CD14-positive monocyte (primary cell): ENCODE results near the gene TOMM22. TPM values are rescaled to one million over a fixed set of nuclear protein-coding genes. Genes with fewer than 3 reads are reported as not detected.

Experiments used
- DNase-seq, 3 donors: peaks; one replicate each; pipeline ENCODE4 v3.0.0-alpha.2; 2011 to 2022
- H2AFZ ChIP-seq: 2 replicates; pipeline ENCODE4 v1.6.0; 2012; ENCODE audit warnings: mild to moderate bottlenecking, low read depth, low read length, inconsistent platforms; ENCODE audit not compliant: insufficient read depth, poor library complexity, severe bottlenecking
- H3K27ac ChIP-seq, 2 donors: 1 replicate in 1 of 2; 2 replicates in 1 of 2; pipeline ENCODE4 v1.5.1; 2012 to 2013; ENCODE audit warnings: low read length in 2 of 2, control low read depth in 1 of 2, inconsistent platforms in 1 of 2, low read depth in 1 of 2, mild to moderate bottlenecking in 1 of 2
- H3K27me3 ChIP-seq, 2 donors: one replicate each; pipeline versions ENCODE4 v1.6.0 to v1.6.1; 2011 to 2013; ENCODE audit warnings: low read length in 2 of 2; ENCODE audit not compliant: control insufficient read depth in 2 of 2, insufficient read depth in 2 of 2
- H3K36me3 ChIP-seq, 2 donors: replicated peaks in 1 of 2; 1 replicate in 1 of 2; 2 replicates in 1 of 2; pipeline versions ENCODE4 v1.5.1 to v1.6.1; 2012 to 2013; ENCODE audit warnings: low read length in 2 of 2, control low read depth in 1 of 2, inconsistent platforms in 1 of 2, mild to moderate bottlenecking in 1 of 2; ENCODE audit not compliant: insufficient read depth in 2 of 2, control insufficient read depth in 1 of 2
- H3K4me1 ChIP-seq, 2 donors: 1 replicate in 1 of 2; 2 replicates in 1 of 2; pipeline versions ENCODE4 v1.5.1 to v1.6.1; 2012 to 2013; ENCODE audit warnings: low read length in 2 of 2, control low read depth in 1 of 2, inconsistent platforms in 1 of 2, mild to moderate bottlenecking in 1 of 2, moderate library complexity in 1 of 2; ENCODE audit not compliant: insufficient read depth in 2 of 2, control insufficient read depth in 1 of 2
- H3K4me2 ChIP-seq: replicated peaks from 2 replicates; pipeline ENCODE3; 2012; ENCODE audit warnings: low read length, moderate library complexity, mild to moderate bottlenecking; ENCODE audit not compliant: poor library complexity, severe bottlenecking; ENCODE audit errors: extremely low read depth
- H3K4me3 ChIP-seq, 3 experiments: fragments of 200-600 bp in 1 of 3; sonication (generic) in 1 of 3; replicated peaks in 1 of 3; 1 replicate in 2 of 3; 2 replicates in 1 of 3; pipeline ENCODE4 v1.5.1; 2011 to 2013; ENCODE audit warnings: low read length in 3 of 3, mild to moderate bottlenecking in 3 of 3, control low read depth in 2 of 3, low read depth in 2 of 3, inconsistent platforms in 1 of 3, moderate library complexity in 1 of 3
- H3K79me2 ChIP-seq: 2 replicates; pipeline ENCODE4 v1.6.0; 2012; ENCODE audit warnings: mild to moderate bottlenecking, control low read depth, inconsistent platforms, low read length, moderate library complexity; ENCODE audit not compliant: insufficient read depth
- H3K9ac ChIP-seq: 2 replicates; pipeline ENCODE4 v1.6.0; 2017; ENCODE audit warnings: low read length, mild to moderate bottlenecking; ENCODE audit not compliant: insufficient read depth, poor library complexity, severe bottlenecking
- H3K9me3 ChIP-seq, 2 donors: replicated peaks in 1 of 2; 1 replicate in 1 of 2; 2 replicates in 1 of 2; pipeline versions ENCODE4 v1.5.1 to v1.6.1; 2012 to 2013; ENCODE audit warnings: low read length in 2 of 2, control low read depth in 1 of 2; ENCODE audit not compliant: control insufficient read depth in 1 of 2, insufficient read depth in 1 of 2
- H4K20me1 ChIP-seq: 2 replicates; pipeline ENCODE4 v1.6.0; 2012; ENCODE audit warnings: mild to moderate bottlenecking, low read length, control low read depth, moderate library complexity; ENCODE audit not compliant: insufficient read depth
- H3K27ac Mint-ChIP-seq, 7 donors: one replicate each; pipeline ENCODE4 v1.8.0; 2020; ENCODE audit warnings: mild to moderate bottlenecking in 7 of 7, mixed read lengths in 7 of 7, moderate library complexity in 6 of 7, inconsistent platforms in 2 of 7
- H3K27me3 Mint-ChIP-seq, 3 donors: one replicate each; pipeline ENCODE4 v1.8.0; 2021 to 2022; ENCODE audit warnings: low read depth in 3 of 3, mild to moderate bottlenecking in 3 of 3, mixed read lengths in 3 of 3, moderate library complexity in 3 of 3, inconsistent platforms in 1 of 3
- H3K36me3 Mint-ChIP-seq, 2 donors: one replicate each; pipeline ENCODE4 v1.8.0; 2020; ENCODE audit warnings: mixed read lengths in 2 of 2, inconsistent platforms in 1 of 2, mild to moderate bottlenecking in 1 of 2
- H3K4me1 Mint-ChIP-seq: one replicate; pipeline ENCODE4 v1.8.0; 2020; ENCODE audit warnings: mild to moderate bottlenecking, mixed read lengths
- H3K4me3 Mint-ChIP-seq, 2 donors: one replicate each; pipeline ENCODE4 v1.8.0; 2020; ENCODE audit warnings: mild to moderate bottlenecking in 2 of 2, mixed read lengths in 2 of 2, moderate library complexity in 1 of 2
- H3K9me3 Mint-ChIP-seq, 7 donors: one replicate each; pipeline ENCODE4 v1.8.0; 2020 to 2022; ENCODE audit warnings: mixed read lengths in 7 of 7, mild to moderate bottlenecking in 6 of 7, moderate library complexity in 6 of 7, inconsistent platforms in 2 of 7
- CTCF ChIP-seq: fragments of 200-600 bp; IDR thresholded peaks from one replicate; pipeline ENCODE4 v1.8.0; 2022; ENCODE audit warnings: antibody characterized with exemption, mild to moderate bottlenecking
- WGBS: methylation state at CpG from one replicate; pipeline ENCODE4 v1.1.5; 2013; ENCODE audit warnings: missing lambda C conversion rate; ENCODE audit not compliant: insufficient coverage; 5-methylcytosine and 5-hydroxymethylcytosine counted together
- intact Hi-C, 2 donors: fragments of 100-400 bp; cut with micrococcal nuclease; formaldehyde crosslinking; loops; one replicate each; pipeline versions ENCODE4 v1.15.0 to v1.15.1; 2023
- polyA plus RNA-seq, 3 donors: library from polyadenylated mRNA; depleted of rRNA in 1 of 3; unstranded in 2 of 3; stranded (reverse) in 1 of 3; fragments of 300-500 nt in 2 of 3; fragments of >200 nt in 1 of 3; fragmentation: Illumina TruSeq in 2 of 3; gene quantifications; 1 replicate in 2 of 3; 2 replicates in 1 of 3; pipeline ENCODE4 v1.2.3, GENCODE V29; 2012 to 2021

TOMM22 gene
- polyA plus RNA-seq, 3 donors = 31.9 to 71.4 (median 58.0) TPM

DNA sequence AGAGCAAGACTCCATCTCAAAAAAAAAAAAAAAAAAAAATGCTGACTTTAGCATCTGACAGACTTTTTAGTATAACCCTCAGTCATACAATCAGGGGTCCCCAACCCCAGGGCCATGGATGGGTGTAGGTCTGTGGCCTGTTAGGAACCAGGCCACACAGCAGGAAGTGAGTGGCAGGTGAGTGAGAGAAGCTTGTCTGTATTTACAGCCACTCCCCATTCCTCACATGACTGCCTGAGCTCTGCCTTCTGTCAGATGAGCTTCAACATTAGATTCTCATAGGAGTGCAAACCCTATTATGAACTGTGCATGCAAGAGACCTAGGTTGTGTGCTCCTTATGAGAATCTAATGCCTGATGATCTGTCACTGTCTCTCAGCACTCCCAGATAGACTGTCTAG lies 28.9 kb upstream of the TOMM22 start:
- H3K4me3 ChIP-seq = no peak overlapping the region
- no peaks in the 10 kb centered on the region for H3K36me3 Mint-ChIP-seq
- peaks cover 17% of the 10 kb centered on the region for H3K4me1 Mint-ChIP-seq
- no peaks in the 10 kb centered on the region for H3K36me3 ChIP-seq
- no peaks in the 10 kb centered on the region for H3K9me3 ChIP-seq
- H2AFZ ChIP-seq = no peak overlapping the region
- peaks cover 0 to 3% (median 0%) of the 10 kb centered on the region in 3 donors for H3K27me3 Mint-ChIP-seq
- H4K20me1 ChIP-seq = no peaks in the 10 kb centered on the region
- H3K27ac Mint-ChIP-seq = no peak overlapping the region
- H3K4me2 ChIP-seq = no peak overlapping the region
- H3K79me2 ChIP-seq = no peaks in the 10 kb centered on the region
- peaks cover 12 to 17% of the 10 kb centered on the region in 2 donors for H3K4me1 ChIP-seq
- TF ChIP-seq CTCF = no peak
- intact Hi-C loops = no loop called here
- H3K27me3 ChIP-seq = no peaks in the 10 kb centered on the region
- no peak for DNase-seq
- no peak overlapping the region for H3K9ac ChIP-seq
- no peaks in the 10 kb centered on the region for H3K9me3 Mint-ChIP-seq
- no peak overlapping the region for H3K27ac ChIP-seq
- no peak overlapping the region for H3K4me3 Mint-ChIP-seq

DNA sequence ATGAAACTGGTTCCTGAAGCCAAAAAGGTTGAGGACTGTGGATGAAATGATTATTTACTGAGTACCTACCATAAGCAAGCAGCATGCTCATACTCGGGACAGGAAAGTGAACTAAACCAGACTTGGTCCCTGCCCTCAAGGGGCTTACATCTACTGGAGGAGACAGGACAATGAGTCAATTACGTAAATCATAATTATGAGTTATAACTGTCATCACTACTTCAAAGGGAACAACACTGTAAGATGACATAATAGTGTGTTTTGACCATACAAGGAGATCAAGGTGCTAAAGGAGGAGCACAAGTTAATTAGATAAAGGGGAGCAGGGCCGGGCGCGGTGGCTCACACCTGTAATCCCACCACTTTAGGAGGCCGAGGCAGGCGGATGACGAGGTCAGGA lies 28.0 kb upstream of the TOMM22 start:
- Mint-ChIP-seq H3K27ac (no peak overlapping the region), H3K36me3 (no peaks in the 10 kb centered on the region)

More for the DNA sequence above, 28.0 kb upstream of the TOMM22 start:
- Mint-ChIP-seq H3K27me3 (peaks cover 0 to 3% (median 0%) of the 10 kb centered on the region in 3 donors), H3K9me3 (no peaks in the 10 kb centered on the region), H3K4me1 (peaks cover 17% of the 10 kb centered on the region), H3K4me3 (no peak overlapping the region)
- WGBS = 94% methylated on average over 3 of the region's 8 CpGs
- H3K9me3 ChIP-seq = no peaks in the 10 kb centered on the region
- TF ChIP-seq CTCF = no peak
- H3K36me3 ChIP-seq = no peaks in the 10 kb centered on the region
- H3K79me2 ChIP-seq = no peaks in the 10 kb centered on the region
- H3K9ac ChIP-seq = no peak overlapping the region
- H3K4me2 ChIP-seq = no peak overlapping the region
- H4K20me1 ChIP-seq = no peaks in the 10 kb centered on the region
- DNase-seq = no peak
- peaks cover 12 to 17% of the 10 kb centered on the region in 2 donors for H3K4me1 ChIP-seq
- no peak overlapping the region for H2AFZ ChIP-seq
- no peak overlapping the region for H3K27ac ChIP-seq
- no peak overlapping the region for H3K4me3 ChIP-seq
- H3K27me3 ChIP-seq = no peaks in the 10 kb centered on the region
- intact Hi-C loops = no loop called here
